HG03095 (cell line): ENCODE data around the gene TMEM132D.

Experiments used
- ATAC-seq: cut with Tn5 transposase; IDR thresholded peaks from one replicate; pipeline ENCODE4 v1.9.1; 2021; ENCODE audit warnings: moderate library complexity; ENCODE audit not compliant: unreplicated experiment

TMEM132D gene

DNA sequence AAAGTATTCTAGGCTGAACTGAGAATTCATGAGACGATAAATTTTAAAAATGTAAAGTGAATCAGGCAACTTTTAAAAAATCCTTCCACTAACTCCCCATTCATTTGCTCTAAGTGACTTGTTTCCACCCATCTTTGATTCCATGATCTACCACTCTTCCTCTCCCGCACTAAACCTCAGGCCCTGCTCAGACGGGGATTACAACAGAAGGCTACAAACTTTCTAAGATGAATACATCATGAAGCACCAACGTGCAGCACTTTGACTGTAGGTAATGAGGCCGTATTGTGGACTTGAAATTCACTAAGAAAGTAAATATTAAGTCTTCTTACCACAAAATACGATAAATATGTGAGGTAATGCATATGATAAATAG is 30.0 kb downstream of the TMEM132D start:
- ATAC-seq: no peak

DNA sequence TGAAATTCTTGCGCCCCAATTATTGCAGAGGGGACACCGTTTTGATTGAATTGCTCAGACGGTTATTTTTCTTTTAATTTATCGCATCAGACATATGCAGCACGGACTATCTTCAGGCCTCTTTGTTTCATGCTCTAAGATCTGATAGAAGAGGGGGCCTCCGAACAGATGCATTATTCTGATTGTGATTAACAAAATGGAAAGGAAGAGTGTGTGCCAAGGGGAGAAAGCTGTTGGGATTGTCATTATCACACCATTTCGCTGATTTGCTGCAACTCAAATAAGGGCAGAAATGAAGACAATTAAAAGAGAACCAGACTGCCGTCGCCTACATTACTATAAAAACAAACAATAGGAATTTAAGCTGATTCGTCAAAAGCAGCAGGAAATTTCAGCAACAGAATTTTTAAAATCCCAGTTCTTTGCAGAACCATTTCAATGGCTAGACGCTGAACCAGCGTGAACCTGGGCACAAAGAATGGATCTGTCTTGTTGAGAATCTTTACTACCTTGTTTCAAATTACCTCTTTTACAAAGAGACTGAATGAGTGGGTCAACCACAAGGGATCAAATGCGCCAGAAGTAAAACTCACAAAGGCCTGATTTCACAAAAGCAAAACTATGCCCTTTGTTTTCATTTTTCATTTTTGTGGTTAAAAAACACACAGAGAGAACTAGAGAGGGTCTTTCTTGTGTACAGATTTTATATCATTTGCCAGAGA is 30.6 kb downstream of the TMEM132D start:
- ATAC-seq: no peak

DNA sequence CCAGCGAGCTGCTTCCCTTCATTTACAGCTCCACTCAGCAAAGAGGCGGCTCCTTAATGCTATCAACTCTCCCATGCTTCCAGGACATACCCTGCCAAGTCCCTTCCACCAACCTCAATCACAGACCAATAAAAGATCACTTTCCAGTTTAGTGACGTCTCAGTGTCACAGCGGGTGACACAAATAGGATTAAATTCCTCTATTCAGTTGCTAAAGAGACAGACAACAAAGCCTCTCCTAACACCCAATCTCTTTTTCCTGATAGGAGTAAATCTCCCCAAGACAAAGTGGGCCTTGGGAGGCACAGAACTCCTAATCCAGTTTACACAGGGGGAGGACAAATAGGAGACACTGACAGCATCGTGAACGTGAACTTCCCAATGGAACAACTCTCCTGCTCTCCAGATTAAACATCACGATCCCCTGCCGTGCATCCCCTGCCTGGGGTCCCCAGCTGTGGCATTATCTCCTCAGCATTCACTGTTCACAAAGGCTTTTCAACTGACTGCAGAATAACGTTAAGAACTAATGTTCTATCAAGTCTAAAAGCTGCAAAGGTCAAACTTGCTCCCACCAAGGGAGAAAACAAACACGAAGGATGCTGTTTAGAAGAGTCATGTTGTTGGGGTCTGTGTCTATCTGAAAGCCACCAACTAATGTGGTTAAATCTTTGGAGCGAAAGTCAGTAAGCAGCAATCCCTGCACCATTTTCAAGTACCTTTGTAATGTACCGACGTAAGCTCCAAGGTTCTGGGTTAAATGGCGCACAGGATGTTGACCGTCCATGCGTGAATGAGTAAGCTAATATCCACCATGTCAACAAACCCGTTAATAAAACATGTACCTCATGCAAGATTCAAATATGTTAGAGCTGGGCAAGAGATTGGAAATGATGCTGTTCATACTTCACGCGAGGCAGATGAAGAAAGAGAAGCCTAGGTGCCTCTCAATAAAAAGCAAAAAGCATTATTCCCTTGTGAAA is 31.5 kb downstream of the TMEM132D start:
- ATAC-seq: no peak

DNA sequence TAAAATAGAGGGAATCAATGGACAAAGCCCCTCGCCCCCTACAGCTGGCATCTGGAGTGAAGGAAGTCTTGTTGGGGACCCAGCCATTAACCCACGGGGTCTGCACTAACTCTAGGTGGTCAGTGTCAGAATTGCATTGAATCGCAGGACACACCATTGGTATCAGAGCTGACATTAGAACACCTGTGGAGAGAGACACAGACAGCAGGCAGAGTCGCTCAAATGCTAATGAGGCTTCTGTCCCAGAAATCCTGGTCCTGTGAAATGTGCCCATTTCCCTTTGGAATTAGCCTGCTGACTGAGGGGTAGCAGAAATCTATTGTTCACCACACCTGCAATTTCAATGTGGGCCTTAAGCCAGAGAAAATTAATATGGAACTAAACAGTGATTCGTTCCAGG is 33.0 kb downstream of the TMEM132D start:
- ATAC-seq: no peak

DNA sequence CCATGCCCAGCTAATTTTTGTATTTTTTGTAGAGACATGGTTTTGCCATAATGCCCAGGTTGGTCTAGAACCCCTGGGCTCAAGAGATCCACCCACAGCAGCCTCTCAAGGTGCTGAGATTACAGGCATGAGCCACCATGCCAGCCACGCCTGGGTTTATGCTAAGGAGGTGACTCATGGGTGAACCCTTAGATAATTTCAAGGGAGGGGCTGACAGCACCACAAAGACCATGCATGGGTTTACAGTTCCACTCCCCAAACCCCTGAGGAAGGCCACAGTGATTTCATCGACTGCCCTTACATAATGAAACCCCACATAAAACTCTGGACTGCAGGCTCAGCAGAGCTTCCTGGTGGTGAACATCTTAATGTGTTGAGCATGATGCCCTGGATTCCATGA is 33.7 kb downstream of the TMEM132D start:
- ATAC-seq: no peak

DNA sequence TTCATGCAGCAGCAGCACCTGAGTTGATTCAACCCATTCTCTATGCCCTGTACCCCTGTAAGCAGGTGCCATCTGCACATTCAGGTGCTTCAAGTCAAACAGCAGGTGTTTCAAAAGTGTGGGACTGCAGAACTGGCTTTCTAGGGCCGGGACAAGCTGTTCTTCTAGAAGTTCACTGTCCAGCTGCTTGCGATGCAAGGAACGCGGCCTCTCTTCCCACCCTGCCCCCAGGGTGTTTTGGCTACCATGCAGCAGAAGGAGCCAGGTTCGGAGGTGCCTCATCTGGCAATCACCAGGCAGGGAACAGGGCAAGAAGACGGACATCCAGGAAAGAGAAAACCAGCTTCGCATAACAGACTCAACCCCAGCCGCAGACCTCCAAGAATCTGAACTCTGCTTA is 35.2 kb downstream of the TMEM132D start:
- no peak for ATAC-seq

DNA sequence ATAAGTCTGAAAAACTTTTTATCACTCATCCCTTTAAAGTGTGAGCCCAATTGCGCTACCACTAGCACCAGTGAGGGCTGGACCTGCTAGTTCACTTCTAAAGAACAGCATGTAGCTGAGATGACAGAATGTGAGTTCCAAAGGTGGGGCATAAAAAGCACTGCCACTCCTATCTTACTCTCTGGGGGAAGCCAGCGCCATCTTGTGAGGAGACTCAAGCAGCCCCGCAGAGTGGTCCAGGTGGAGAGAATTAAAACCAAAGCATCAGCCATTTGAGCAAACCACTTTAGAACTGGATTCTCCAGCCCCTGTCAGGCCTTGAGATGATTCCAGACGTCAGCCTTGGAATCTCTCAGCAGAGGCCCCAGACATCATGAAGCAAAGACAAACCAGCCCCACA is 39.9 kb downstream of the TMEM132D start:
- no peak for ATAC-seq

DNA sequence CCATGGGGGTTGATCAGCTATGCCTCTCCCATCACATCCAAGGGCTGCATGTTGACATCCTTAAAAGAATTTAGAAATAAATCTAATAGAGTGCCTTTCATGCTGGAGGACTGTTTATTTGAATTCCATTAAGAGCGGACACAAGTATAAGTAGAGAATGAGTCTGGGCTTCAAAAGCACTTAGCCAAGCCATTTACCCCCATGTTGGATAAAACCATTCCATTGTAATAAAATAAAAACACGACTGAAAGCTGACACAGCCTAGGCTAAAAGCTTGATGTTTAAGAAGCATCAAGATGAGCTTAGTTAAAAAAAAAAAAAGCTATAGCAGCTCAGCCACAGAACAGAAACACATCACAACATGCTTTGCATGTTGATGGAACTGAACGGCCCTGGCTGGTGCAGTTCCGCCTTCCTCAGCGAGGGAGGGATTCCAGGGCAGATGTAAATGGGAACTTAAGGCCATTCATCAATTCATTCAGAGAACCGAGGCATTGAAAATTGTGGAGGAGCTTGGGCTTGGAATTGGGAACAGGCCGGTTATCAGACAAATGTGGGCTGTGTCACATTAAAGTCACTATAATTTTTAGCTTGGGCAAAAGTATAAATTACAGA is 41.2 kb downstream of the TMEM132D start:
- ATAC-seq: no peak

DNA sequence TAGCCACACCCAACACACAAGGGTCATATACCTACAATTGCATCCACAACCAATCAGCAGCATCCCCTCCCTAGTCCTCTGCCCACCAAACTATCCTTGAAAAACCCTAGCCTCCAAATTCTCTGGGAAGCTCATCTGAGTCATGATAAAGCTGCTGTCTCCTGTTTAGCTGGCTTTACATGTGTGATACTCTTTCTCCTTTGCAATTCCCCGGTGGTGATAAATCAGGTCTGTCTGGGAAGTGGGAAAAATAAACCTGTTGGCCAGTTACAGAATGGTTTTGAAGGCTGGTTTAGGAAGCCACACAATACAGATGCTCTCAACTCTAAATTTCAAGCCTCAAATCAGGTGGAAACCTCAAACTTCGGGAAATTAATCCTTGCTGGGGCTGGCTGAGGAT is 41.9 kb downstream of the TMEM132D start:
- no peak for ATAC-seq

DNA sequence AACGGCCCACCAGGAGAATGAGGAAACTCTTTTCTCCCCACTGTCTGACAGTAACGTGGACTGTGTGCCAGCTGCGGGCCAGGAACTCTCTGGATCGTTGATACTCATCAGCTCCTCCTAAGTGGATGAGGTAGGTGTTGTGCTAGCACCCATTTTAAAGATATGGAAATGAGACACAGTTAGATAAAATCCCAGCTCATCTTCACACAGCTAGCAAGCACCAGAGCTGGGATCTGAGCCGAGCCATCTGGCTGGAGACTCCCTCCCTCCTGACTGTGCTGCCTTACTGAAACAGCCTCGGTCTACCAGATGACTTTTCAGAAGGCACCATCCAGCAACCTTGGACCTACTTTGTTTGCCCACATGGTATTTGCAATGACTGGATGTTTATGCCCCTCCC is 49.2 kb downstream of the TMEM132D start:
- no peak for ATAC-seq

DNA sequence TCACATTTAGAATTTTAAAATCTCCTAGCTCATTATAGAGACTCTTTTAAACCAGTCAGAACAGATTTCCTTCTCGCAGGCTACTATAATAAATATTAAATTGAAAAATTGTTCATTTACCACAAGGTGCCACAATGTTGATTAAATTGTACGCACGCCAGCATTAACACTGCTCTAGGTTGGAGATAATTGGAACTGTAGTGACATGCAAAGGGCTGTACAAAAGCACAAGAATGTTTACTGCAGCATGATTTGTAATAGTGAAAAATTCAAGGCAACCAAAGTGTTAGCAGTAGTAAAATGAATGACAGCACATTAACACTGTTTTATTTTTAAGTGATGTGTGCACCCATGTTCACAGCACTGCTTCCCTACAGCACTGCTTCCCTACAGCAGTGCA is 52.5 kb downstream of the TMEM132D start:
- ATAC-seq: no peak

DNA sequence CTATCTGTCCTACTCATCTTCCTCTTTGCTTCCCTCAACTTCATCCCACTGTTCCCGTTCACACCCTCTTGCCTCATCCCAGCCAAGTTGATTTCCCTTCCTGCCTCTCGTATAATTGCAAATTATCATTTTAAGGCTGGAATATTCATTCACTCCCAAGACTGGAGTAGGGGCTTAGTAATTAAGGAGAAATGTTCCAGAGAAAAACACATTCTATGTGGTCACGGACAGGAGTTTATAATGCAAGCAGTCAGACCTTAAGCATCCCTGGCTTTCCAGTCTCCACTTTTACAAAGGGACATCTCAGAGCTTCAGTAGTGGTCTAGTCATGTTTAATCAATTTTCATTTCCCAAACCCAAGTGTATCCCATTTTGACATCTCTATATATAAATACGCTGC is 54.9 kb downstream of the TMEM132D start:
- no peak for ATAC-seq

DNA sequence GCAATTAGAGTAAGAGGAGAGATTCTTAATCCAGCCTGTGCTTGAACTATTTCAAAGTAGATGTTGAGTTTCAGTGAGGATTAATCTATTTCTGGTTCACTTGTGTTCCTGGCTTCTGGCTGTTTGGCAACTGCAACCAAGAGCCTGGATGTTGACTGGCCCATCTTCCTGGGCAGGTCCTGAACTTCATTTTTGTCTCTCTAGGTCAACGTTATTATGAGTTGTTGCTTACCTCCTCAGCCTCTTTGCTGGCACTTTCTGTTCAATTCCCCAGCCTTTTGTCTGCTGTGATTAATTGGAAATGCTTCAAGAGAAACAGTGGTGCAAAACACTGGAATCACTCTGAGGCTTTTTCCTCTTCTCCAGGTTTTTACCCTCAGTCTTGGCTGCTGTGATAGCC is 56.8 kb downstream of the TMEM132D start:
- ATAC-seq: no peak

DNA sequence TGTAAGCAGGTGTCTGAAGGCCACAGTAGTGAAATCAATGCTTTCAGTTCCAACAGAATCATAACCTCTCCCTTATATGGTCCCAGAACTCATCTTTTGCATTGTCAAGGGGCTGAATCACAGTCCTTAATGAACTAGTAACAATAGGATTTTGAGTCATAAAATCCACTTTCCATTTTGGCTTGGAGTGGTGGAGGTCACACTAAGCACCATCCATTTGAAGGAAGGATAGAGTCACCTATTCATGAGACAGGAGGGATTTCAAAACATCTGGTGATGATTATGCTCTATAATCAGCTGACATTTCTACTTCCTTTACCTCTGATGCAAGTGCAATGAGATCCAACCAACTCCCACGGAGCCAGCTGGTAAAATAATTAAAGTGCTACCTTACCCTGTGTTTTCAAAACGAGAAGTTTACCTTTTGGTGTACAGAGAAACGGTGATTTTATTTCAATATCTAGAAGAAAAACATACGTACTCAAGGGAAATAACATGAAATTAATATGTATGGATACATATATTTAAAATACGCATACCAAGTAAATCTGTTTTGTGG is 59.1 kb downstream of the TMEM132D start:
- ATAC-seq: no peak

DNA sequence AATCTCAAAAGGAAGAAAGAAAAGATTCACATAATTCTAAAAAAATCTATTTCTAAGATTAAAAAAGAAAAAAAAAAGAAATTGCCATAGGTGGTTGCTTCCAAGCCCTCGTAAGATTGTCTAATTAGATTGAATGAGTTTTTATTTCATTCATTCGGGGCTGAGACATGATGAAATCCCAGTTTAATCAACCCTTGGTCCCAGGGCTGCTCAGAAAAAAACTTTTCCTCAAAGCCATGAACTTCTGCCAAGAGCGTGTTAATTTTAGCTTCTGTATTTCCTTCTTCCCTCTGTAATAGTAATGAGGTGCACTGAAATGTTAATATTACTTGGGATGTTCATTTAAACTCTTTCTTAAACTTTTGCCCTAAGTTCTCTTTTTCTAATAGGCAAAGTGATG is 62.6 kb downstream of the TMEM132D start:
- ATAC-seq: no peak

DNA sequence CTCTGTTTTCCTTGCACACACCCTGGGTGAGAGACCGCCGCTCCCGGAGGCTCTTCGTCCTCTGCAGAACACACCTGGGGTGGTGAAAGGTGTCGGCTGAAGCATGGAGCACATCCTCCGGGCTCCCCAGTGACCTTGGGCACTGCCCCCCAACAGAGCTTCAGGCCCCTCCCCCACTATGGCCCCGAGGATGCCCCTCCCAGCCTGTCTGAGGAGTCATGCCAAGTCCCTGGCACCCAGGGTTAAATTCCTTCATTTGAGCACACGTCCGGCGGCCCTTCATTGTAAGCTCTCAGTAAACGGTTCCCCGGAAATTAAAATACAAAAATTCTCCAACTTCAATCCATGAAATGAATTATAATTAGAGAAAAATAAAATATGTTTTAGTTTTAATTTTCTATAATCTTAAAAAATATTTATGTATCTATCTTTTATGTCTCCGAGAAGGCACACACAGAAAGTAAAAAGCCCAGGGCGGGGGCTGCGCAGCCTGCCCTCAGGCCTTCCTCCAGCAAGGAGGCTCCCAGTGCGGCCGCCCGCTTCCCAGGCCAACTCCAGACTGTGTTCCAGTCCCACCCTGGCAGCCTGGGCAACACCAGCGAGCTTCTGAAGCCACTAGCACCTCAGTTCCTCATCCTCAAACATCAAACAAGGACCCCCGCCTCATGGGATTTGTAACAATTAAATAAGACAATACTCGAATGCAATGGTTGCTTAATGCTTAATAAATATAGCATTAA is 63.5 kb downstream of the TMEM132D start:
- ATAC-seq: no peak

DNA sequence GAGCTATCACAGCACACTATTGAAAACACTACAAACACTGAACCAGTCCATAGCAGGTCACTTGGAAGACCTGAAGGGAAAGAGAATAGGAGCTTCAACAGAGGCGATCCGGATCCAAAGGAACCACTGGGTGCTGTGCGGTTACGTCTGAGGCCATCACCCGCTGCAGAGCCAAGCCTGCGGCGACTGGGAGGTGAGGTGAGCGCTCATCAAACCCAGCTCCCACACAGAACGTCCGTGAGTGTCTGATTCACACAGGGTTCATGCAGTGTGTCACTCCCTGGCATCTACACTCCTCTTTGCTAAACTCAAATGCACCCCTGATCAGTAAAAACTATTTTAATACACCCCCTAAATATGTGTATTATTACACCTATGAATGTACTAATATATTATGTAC is 64.1 kb downstream of the TMEM132D start:
- no peak for ATAC-seq

DNA sequence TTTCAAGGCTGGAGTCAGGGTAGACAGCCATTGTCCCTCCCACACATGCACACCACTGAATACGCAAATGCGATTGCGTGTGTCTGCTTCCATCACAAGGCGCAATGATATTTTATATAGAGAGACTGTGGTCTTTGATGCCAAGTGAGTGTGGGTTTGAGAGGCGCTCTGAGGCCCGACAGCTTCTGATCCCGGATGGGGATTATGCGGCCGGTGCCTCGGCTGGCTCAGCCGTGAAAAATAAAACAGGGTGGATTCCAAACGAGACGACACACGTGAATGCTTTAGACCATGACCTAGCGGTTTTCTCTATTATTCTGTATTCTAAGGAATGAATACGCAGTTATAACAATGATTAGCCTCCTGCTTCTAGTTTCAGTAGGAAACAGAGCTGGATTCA is 72.5 kb downstream of the TMEM132D start:
- ATAC-seq: no peak

DNA sequence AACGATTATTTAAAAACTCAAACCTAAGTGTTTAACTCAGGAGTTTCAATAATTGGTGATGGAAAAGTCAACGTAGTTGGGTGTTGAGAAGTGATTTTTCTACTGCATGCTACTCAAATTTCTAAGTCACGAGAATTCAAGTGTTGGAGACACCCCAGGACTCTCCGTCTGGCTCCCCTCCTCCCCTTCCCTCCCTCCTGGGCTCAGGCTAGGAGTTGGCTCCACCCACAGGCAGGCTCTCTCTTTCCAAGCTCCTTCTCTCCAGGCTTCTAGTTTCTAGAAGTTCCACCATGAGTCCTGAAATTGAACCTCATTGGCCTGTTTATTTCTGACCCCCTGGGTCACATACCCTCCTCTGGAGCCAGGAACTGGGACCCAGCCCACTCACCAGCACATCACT is 73.0 kb downstream of the TMEM132D start:
- no peak for ATAC-seq

DNA sequence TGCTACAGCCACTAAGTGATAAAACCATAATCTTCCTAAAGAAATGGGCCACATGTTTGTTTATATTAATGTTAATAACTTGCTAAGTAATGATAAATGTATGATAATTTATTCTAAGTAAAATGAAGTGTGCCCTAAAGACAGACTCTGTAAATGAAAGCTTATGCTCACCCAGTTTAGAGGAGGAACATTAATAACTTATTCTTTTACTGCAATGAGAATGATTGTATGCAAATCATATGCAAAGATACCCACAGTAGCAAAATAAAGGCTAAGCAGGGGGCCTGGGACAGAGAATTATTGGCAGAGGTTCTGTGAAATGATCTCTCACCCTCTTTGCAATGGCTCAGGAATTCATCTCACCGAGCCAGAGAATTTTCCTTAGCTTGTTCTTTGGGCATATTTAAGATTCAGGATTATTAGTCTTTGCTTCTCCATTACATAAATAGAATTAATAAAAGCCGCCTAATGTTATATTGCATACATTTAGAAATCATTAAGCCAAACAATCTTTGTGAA is 75.9 kb downstream of the TMEM132D start:
- ATAC-seq: no peak
